Lower leg skin (tissue), 4 donors: ENCODE measurements around the gene PLEK2. TPM values are rescaled to one million over a fixed set of nuclear protein-coding genes. Genes with fewer than 3 reads are reported as not detected.

Experiments used
- DNase-seq, 2 donors: peaks; one replicate each; pipeline ENCODE4 v3.0.0-alpha.2; 2019; ENCODE audit warnings: low spot score in 2 of 2
- H3K4me3 ChIP-seq: fragments of 200-600 bp; sonication (generic); 2 replicates; pipeline ENCODE4 v1.5.1; 2017; ENCODE audit warnings: mild to moderate bottlenecking, low read depth; ENCODE audit not compliant: poor library complexity, severe bottlenecking
- CTCF ChIP-seq, 3 donors: fragments of 450-650 bp; IDR thresholded peaks; one replicate each; pipeline ENCODE4 v1.5.1; 2016; ENCODE audit warnings: antibody characterized with exemption in 3 of 3, mild to moderate bottlenecking in 3 of 3, moderate library complexity in 2 of 3
- POLR2A ChIP-seq, 2 donors: fragments of 450-650 bp; IDR thresholded peaks; one replicate each; pipeline ENCODE4 v1.6.1; 2016 to 2017; ENCODE audit warnings: antibody characterized with exemption in 2 of 2, mild to moderate bottlenecking in 1 of 2, moderate library complexity in 1 of 2
- WGBS, 2 donors: methylation state at CpG; one replicate each; pipeline ENCODE4 v1.1.5; 2018; 5-methylcytosine and 5-hydroxymethylcytosine counted together
- intact Hi-C: fragments of 100-400 bp; cut with DNase I; formaldehyde crosslinking; loops from one replicate; pipeline ENCODE4 v1.15.0; 2023; ENCODE audit warnings: low total_unique reads
- total RNA-seq, 4 donors: library from RNA; depleted of rRNA; stranded (reverse); fragments of >200 nt; gene quantifications; one replicate each; pipeline ENCODE4 v1.1.0, GENCODE V29; 2016

PLEK2 gene
- total RNA-seq, 4 donors from 2014 or later = 23.0 to 33.0 (median 29.5) TPM

DNA sequence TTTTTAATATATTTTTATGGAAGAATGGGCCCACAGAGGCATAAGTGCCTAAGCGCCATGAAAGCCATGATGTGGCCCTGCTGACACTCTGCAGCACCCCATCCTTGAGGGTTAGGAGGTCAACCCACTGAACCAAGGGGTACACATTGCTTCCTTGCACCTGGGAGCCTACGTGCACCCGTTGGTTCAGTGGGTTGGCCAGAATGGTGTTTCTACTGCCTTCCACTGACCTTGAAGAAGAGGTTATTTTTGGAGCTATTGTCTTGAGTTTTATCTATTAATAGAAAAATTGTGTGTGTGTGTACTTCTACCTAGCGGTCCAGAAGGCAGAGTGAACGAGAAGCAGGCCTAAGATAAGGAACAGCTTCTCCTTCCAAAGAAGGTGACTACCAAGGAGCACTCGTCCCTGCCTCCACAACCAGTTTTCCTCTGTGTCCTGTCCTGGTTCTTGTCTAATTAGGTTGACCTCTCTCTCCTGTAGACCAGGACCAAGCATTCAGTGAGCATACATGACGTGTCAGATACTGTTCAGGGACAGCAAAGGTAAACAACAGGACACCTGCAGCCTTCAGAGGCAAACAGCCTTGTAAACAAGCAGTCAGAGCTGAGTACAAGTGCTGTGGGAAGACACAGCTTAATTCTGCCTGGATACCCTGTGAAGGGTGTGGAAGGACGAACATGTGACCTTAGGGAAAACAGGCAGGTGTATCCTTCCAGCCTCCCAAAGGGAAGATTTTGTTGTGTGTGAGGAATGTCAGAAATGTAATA, 30.4 kb upstream of the PLEK2 start:
- intact Hi-C loops = no loop called here
- H3K4me3 ChIP-seq = no peak overlapping the region
- WGBS, 2 donors = 81 to 88% methylated on average over 8 of the region's 8 CpGs
- TF ChIP-seq POLR2A (IDR thresholded peaks at IDR 0.05) = no peak
- TF ChIP-seq CTCF (IDR thresholded peaks at IDR 0.05) = no peak
- no peak for DNase-seq

DNA sequence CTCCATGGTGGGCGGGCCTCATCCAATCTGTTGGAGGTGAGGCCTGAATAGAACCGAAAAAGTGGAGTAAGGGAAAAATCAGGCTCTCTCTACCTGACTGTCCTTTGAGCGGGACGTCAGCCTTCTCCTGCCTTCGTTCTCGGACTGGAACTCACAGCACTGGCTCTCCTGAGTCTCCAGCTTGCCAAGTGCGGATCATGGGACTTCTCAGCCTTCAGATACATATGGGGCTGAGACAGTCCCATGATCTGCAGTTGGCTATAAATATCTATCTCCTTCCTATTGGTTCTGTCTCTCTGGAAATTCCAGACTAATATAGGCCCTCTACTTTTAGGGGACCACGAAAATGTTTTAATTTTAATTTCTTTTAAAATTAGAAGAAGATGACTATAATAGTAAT, 29.7 kb upstream of the PLEK2 start:
- intact Hi-C loops = no loop called here
- DNase-seq = no peak
- no peak for TF ChIP-seq POLR2A (IDR thresholded peaks at IDR 0.05)
- TF ChIP-seq CTCF (IDR thresholded peaks at IDR 0.05) = no peak
- 92 to 93% methylated on average over 8 of the region's 8 CpGs for WGBS, 2 donors
- no peak overlapping the region for H3K4me3 ChIP-seq

- no peak overlapping the region for H3K4me3 ChIP-seq
- DNase-seq = no peak
- WGBS, 2 donors = 77 to 82% methylated on average over 2 of the region's 2 CpGs
- TF ChIP-seq POLR2A (IDR thresholded peaks at IDR 0.05) (no peak), CTCF (IDR thresholded peaks at IDR 0.05) (no peak)
- intact Hi-C loops = no loop called here
Measured at GRCh38 chr14:67441256-67441655, 29.3 kb upstream of the PLEK2 start.

DNA sequence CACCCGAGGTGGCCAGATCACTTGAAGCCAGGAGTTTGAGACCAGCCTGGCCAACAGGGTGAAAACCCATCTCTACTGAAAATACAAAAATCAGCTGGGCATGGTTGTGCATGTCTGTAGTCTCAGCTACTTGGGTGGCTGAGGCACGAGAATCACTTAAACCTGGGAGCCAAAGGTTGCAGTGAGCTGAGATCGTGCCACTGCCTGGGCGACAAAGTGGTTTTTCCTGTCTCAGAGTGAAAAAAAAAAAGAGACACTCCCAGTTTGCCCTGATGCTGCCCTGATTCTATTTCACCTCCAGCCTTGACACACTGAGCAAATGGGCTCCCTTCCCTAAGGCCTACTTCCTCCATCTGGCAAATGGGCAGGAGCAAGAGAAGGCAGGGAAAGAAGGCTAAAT, 28.5 kb upstream of the PLEK2 start:
- H3K4me3 ChIP-seq = no peak overlapping the region
- DNase-seq = no peak
- intact Hi-C loops = no loop called here
- TF ChIP-seq CTCF (IDR thresholded peaks at IDR 0.05) (no peak), POLR2A (IDR thresholded peaks at IDR 0.05) (no peak)
- 49 to 54% methylated on average over 4 of the region's 4 CpGs for WGBS, 2 donors

- TF ChIP-seq CTCF (IDR thresholded peaks at IDR 0.05) = no peak
- WGBS, 2 donors = 95 to 97% methylated on average over 1 of the region's 1 CpG
- DNase-seq = no peak
- H3K4me3 ChIP-seq = no peak overlapping the region
- intact Hi-C loops = no loop called here
Measured at GRCh38 chr14:67438969-67439368, 27.0 kb upstream of the PLEK2 start.
